ENCODE results near the gene PCLAF. TPM values are rescaled to one million over a fixed set of nuclear protein-coding genes. Genes with fewer than 3 reads are reported as not detected.

PCLAF gene
- total and polyA plus RNA-seq, 7 experiments from 2014 or later = 0.85 to 58.7 (median 1.2) TPM; not detected in 2

- intact Hi-C loops (cut with micrococcal nuclease) = no loop called here
- H3K4me3 Mint-ChIP-seq = no peak overlapping the region
- CTCF ChIA-PET = interaction anchor here (0.6 kb wide), 1 partner anchor 585 kb away, joined by 3 read pairs; no protein-coding TSS in a partner anchor
Observed at GRCh38 chr15:64324165-64324877, 56.9 kb downstream of the PCLAF start.

GRCh38 chr15:64315216-64315615 lies 66.0 kb downstream of the PCLAF start:
- Histone ChIP-seq H3K9me3 (ENCODE audit: control insufficient read depth in 2 of 3, low read length in 3 of 3) (no peaks in the 10 kb centered on the region), H3K27ac (ENCODE audit: low read depth, low read length) (no peak overlapping the region), H3K27me3 (ENCODE audit: control insufficient read depth in 2 of 2, insufficient read depth in 2 of 2, low read length in 2 of 2) (no peaks in the 10 kb centered on the region), H3K4me3 (ENCODE audit: low read length) (no peak overlapping the region), H3K36me3 (ENCODE audit: control insufficient read depth in 2 of 3, insufficient read depth in 3 of 3, low read length in 3 of 3) (no peaks in the 10 kb centered on the region), H3K4me1 (ENCODE audit: control insufficient read depth in 2 of 2, insufficient read depth in 2 of 2, low read length in 2 of 2) (no peaks in the 10 kb centered on the region)
- peaks cover 0 to 4% (median 0%) of the 10 kb centered on the region in 11 donors for H3K9me3 Mint-ChIP-seq
- H3K27ac Mint-ChIP-seq = no peak overlapping the region
- ChIA-PET POLR2A (no interaction called here), CTCF (no interaction called here)
- H3K36me3 Mint-ChIP-seq = peaks cover 0 to 17% (median 3%) of the 10 kb centered on the region in 5 donors
- H3K4me3 Mint-ChIP-seq = no peak overlapping the region
- no peaks in the 10 kb centered on the region for H3K27me3 Mint-ChIP-seq
- ATAC-seq = no peak
- no peak for DNase-seq
- intact Hi-C loops (cut with micrococcal nuclease) = no loop called here
- H3K4me1 Mint-ChIP-seq = peaks cover 3 to 26% (median 8%) of the 10 kb centered on the region in 7 donors

More at GRCh38 chr15:64324165-64324877, 56.9 kb downstream of the PCLAF start:
- Histone ChIP-seq H3K27me3 (ENCODE audit: control insufficient read depth in 2 of 2, insufficient read depth in 2 of 2, low read length in 2 of 2) (no peaks in the 10 kb centered on the region), H3K4me3 (ENCODE audit: low read length) (no peak overlapping the region), H3K4me1 (ENCODE audit: control insufficient read depth in 2 of 2, insufficient read depth in 2 of 2, low read length in 2 of 2) (no peaks in the 10 kb centered on the region), H3K36me3 (ENCODE audit: control insufficient read depth in 2 of 3, insufficient read depth in 3 of 3, low read length in 3 of 3) (no peaks in the 10 kb centered on the region), H3K9me3 (ENCODE audit: control insufficient read depth in 2 of 3, low read length in 3 of 3) (no peaks in the 10 kb centered on the region), H3K27ac (ENCODE audit: low read depth, low read length) (no peak overlapping the region)
- no peaks in the 10 kb centered on the region for H3K27me3 Mint-ChIP-seq
- H3K9me3 Mint-ChIP-seq = no peaks in the 10 kb centered on the region
- POLR2A ChIA-PET = interaction anchor here (1.0 kb wide), 1 partner anchor 14 kb away, joined by 3 read pairs; no protein-coding TSS in a partner anchor
- no peak overlapping the region for H3K27ac Mint-ChIP-seq
- peaks cover 0 to 4% (median 0%) of the 10 kb centered on the region in 5 donors for H3K36me3 Mint-ChIP-seq
- DNase-seq (no peak), ATAC-seq (no peak)
- peaks cover 0 to 15% (median 4%) of the 10 kb centered on the region in 7 donors for H3K4me1 Mint-ChIP-seq

GRCh38 chr15:64314456-64314855 lies 66.8 kb downstream of the PCLAF start:
- no peaks in the 10 kb centered on the region for H3K27me3 ChIP-seq (ENCODE audit: control insufficient read depth in 2 of 2, insufficient read depth in 2 of 2, low read length in 2 of 2)
- POLR2A ChIA-PET = no interaction called here
- Mint-ChIP-seq H3K4me3 (no peak overlapping the region), H3K36me3 (peaks cover 0 to 20% (median 6%) of the 10 kb centered on the region in 5 donors), H3K4me1 (peaks cover 3 to 33% (median 8%) of the 10 kb centered on the region in 7 donors), H3K9me3 (peaks cover 0 to 4% (median 0%) of the 10 kb centered on the region in 11 donors), H3K27ac (no peak overlapping the region), H3K27me3 (no peaks in the 10 kb centered on the region)
- CTCF ChIA-PET = no interaction called here
- H3K9me3 ChIP-seq (ENCODE audit: control insufficient read depth in 2 of 3, low read length in 3 of 3) = no peaks in the 10 kb centered on the region
- no peak for ATAC-seq
- no peaks in the 10 kb centered on the region for H3K36me3 ChIP-seq (ENCODE audit: control insufficient read depth in 2 of 3, insufficient read depth in 3 of 3, low read length in 3 of 3)
- DNase-seq = no peak
- intact Hi-C loops (cut with micrococcal nuclease) = no loop called here
- H3K4me3 ChIP-seq (ENCODE audit: low read length) = no peak overlapping the region
- no peaks in the 10 kb centered on the region for H3K4me1 ChIP-seq (ENCODE audit: control insufficient read depth in 2 of 2, insufficient read depth in 2 of 2, low read length in 2 of 2)
- H3K27ac ChIP-seq (ENCODE audit: low read depth, low read length) = no peak overlapping the region

Other genes with a start within 250 kb of the PCLAF start
- gene SNX22, start 229.7 kb downstream of the PCLAF start, total RNA-seq = 1 to 10 TPM in 3 of 5 experiments, under 1 TPM in 2; 0.19 to 1.6 (median 1.2) TPM
- under 1 TPM; 0.87 to 0.93 TPM for gene SNX22, start 229.7 kb downstream of the PCLAF start, polyA plus RNA-seq
- gene PPIB, start 218.4 kb downstream of the PCLAF start, total RNA-seq = 100 to 1,000 TPM; 160 to 530 (median 184) TPM
- gene PPIB, start 218.4 kb downstream of the PCLAF start, polyA plus RNA-seq = 100 to 1,000 TPM; 476 to 557 TPM
- gene CSNK1G1, start 25.3 kb downstream of the PCLAF start, total RNA-seq = 10 to 100 TPM; 19.7 to 31.4 (median 26.5) TPM
- 10 to 100 TPM; 18.2 to 19.4 TPM for gene CSNK1G1, start 25.3 kb downstream of the PCLAF start, polyA plus RNA-seq
- 10 to 100 TPM; 16.5 to 29.3 (median 25.4) TPM for gene TRIP4, start 6.4 kb upstream of the PCLAF start, total RNA-seq
- 10 to 100 TPM; 31.4 to 31.5 TPM for gene TRIP4, start 6.4 kb upstream of the PCLAF start, polyA plus RNA-seq
- gene ZNF609, start 79.1 kb upstream of the PCLAF start, total RNA-seq = 10 to 100 TPM; 55.0 to 89.1 (median 78.3) TPM
- gene ZNF609, start 79.1 kb upstream of the PCLAF start, polyA plus RNA-seq = 10 to 100 TPM; 10.1 to 11.7 TPM